Suprapubic skin (tissue), 4 donors: ENCODE data around the gene CACNG5.

Experiments used
- POLR2A ChIP-seq, 2 donors: fragments of 450-650 bp; IDR thresholded peaks; one replicate each; pipeline ENCODE4 v1.6.1; 2017; ENCODE audit warnings: antibody characterized with exemption in 2 of 2, mild to moderate bottlenecking in 2 of 2, moderate library complexity in 2 of 2
- POLR2AphosphoS5 ChIP-seq, 3 donors: sonication (generic); formaldehyde crosslinking; IDR thresholded peaks; one replicate each; pipeline ENCODE4 v1.6.1; 2017; ENCODE audit warnings: antibody characterized with exemption in 3 of 3
- TF ChIP-seq, protein P1 (sequence below), 2 donors: fragments of 200-600 bp in 1 of 2; fragments of 450-650 bp in 1 of 2; sonication (generic) in 1 of 2; IDR thresholded peaks; one replicate each; pipeline ENCODE4 v1.5.1; 2016 to 2019; ENCODE audit warnings: antibody characterized with exemption in 2 of 2, mild to moderate bottlenecking in 1 of 2, moderate library complexity in 1 of 2

DNA sequence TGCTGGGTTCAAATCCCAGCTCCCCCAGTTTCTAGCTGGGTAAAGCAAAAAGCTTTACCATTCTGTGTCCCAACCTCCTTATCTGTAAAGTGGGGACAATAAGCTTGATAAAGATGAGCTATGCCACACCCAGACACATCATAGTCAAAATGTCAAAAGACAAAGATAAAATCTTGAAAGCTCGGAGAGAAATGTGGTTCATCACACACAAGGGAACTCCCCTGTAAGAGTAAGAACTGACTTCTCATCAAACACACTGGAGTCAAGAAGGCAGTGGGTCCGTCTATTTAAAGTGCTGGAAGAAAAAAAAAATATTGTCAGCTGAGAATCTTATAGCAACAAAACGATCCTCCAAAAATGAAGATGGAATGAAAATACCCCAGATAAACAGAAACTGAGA, 25.3 kb downstream of the CACNG5 start:
- TF ChIP-seq POLR2AphosphoS5 (IDR thresholded peaks at IDR 0.05) (no peak), POLR2A (IDR thresholded peaks at IDR 0.05) (no peak)
- TF ChIP-seq, protein P1, sequence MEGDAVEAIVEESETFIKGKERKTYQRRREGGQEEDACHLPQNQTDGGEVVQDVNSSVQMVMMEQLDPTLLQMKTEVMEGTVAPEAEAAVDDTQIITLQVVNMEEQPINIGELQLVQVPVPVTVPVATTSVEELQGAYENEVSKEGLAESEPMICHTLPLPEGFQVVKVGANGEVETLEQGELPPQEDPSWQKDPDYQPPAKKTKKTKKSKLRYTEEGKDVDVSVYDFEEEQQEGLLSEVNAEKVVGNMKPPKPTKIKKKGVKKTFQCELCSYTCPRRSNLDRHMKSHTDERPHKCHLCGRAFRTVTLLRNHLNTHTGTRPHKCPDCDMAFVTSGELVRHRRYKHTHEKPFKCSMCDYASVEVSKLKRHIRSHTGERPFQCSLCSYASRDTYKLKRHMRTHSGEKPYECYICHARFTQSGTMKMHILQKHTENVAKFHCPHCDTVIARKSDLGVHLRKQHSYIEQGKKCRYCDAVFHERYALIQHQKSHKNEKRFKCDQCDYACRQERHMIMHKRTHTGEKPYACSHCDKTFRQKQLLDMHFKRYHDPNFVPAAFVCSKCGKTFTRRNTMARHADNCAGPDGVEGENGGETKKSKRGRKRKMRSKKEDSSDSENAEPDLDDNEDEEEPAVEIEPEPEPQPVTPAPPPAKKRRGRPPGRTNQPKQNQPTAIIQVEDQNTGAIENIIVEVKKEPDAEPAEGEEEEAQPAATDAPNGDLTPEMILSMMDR (IDR thresholded peaks at IDR 0.05), result no peak
